ENCODE data around the gene CLDN9. TPM values are rescaled to one million over a fixed set of nuclear protein-coding genes. Genes with fewer than 3 reads are reported as not detected.
A peak's percentile ranks its signal among the peaks of the same experiment; 100 is the strongest.

The CLDN9 gene
- total RNA-seq, 1 donor from 2014 or later, result 0.99 TPM

- Mint-ChIP-seq H3K36me3 (no peaks in the 10 kb centered on the region), H3K27me3 (peaks cover 30% of the 10 kb centered on the region), H3K4me1 (ENCODE audit: unreplicated experiment) (no peaks in the 10 kb centered on the region), H3K9me3 (no peaks in the 10 kb centered on the region), H3K27ac (no peak overlapping the region), H3K4me3 (no peak overlapping the region)
- no peak for DNase-seq (ENCODE audit: extremely low spot score, unreplicated experiment)
- no peak for TF ChIP-seq CTCF (conservative IDR thresholded peaks at IDR 0.05)
These were observed 12.2 kb upstream of the CLDN9 start for GRCh38 chr16:3000540-3000939.

- Mint-ChIP-seq H3K4me1 (ENCODE audit: unreplicated experiment) (no peaks in the 10 kb centered on the region), H3K4me3 (no peak overlapping the region), H3K27ac (no peak overlapping the region), H3K36me3 (no peaks in the 10 kb centered on the region), H3K27me3 (peaks cover 34% of the 10 kb centered on the region), H3K9me3 (no peaks in the 10 kb centered on the region)
- no peak for DNase-seq (ENCODE audit: extremely low spot score, unreplicated experiment)
- no peak for TF ChIP-seq CTCF (conservative IDR thresholded peaks at IDR 0.05)
These were observed 11.4 kb upstream of the CLDN9 start for GRCh38 chr16:3001316-3001715.

- peaks cover 54% of the 10 kb centered on the region for H3K27me3 Mint-ChIP-seq
- peak; percentile 50 for TF ChIP-seq CTCF (conservative IDR thresholded peaks at IDR 0.05)
- no peaks in the 10 kb centered on the region for H3K36me3 Mint-ChIP-seq
- H3K4me1 Mint-ChIP-seq (ENCODE audit: unreplicated experiment), result no peaks in the 10 kb centered on the region
- H3K4me3 Mint-ChIP-seq, result peak overlapping the region; percentile 86
- peak; percentile 97 for DNase-seq (ENCODE audit: extremely low spot score, unreplicated experiment)
- H3K9me3 Mint-ChIP-seq, result no peaks in the 10 kb centered on the region
- peak overlapping the region; percentile 82 for H3K27ac Mint-ChIP-seq
These were observed 9.0 kb upstream of the CLDN9 start for GRCh38 chr16:3003582-3004270.

GRCh38 chr16:3004319-3004718 is 8.4 kb upstream of the CLDN9 start:
- DNase-seq (ENCODE audit: extremely low spot score, unreplicated experiment), result no peak
- H3K4me1 Mint-ChIP-seq (ENCODE audit: unreplicated experiment), result no peaks in the 10 kb centered on the region
- no peak for TF ChIP-seq CTCF (conservative IDR thresholded peaks at IDR 0.05)
- H3K36me3 Mint-ChIP-seq, result no peaks in the 10 kb centered on the region
- H3K9me3 Mint-ChIP-seq, result no peaks in the 10 kb centered on the region
- H3K4me3 Mint-ChIP-seq, result no peak overlapping the region
- H3K27me3 Mint-ChIP-seq, result peaks cover 53% of the 10 kb centered on the region
- no peak overlapping the region for H3K27ac Mint-ChIP-seq

- TF ChIP-seq CTCF (conservative IDR thresholded peaks at IDR 0.05), result no peak
- H3K9me3 Mint-ChIP-seq, result no peaks in the 10 kb centered on the region
- H3K4me1 Mint-ChIP-seq (ENCODE audit: unreplicated experiment), result no peaks in the 10 kb centered on the region
- no peak for DNase-seq (ENCODE audit: extremely low spot score, unreplicated experiment)
- H3K36me3 Mint-ChIP-seq, result no peaks in the 10 kb centered on the region
- peak overlapping the region; percentile 88 for H3K4me3 Mint-ChIP-seq
- H3K27me3 Mint-ChIP-seq, result peaks cover 54% of the 10 kb centered on the region
- H3K27ac Mint-ChIP-seq, result peak overlapping the region; percentile 91
These were observed 7.9 kb upstream of the CLDN9 start for GRCh38 chr16:3004781-3005284.

All from type B pancreatic cell (in vitro differentiated cells).